Right renal cortex interstitium (tissue), 3 donors: Measurements from ENCODE around the gene BCAR3. TPM values are rescaled to one million over a fixed set of nuclear protein-coding genes. Genes with fewer than 3 reads are reported as not detected.

ENCODE experiments used
- DNase-seq, 3 donors: peaks; one replicate each; pipeline ENCODE4 v3.0.0-alpha.2; 2013; ENCODE audit warnings: low read depth in 3 of 3, low spot score in 2 of 3
- polyA plus RNA-seq, 3 donors: library from polyadenylated mRNA; unstranded; fragments of 120-200 nt; gene quantifications; one replicate each; pipeline ENCODE4 v1.2.1, GENCODE V29; 2013; ENCODE audit not compliant: insufficient read length in 3 of 3

Gene BCAR3
- polyA plus RNA-seq, 3 donors = 24.5 to 26.6 (median 24.5) TPM

GRCh38 chr1:93518516-93518915, 163.1 kb downstream of the BCAR3 start:
- no peak for DNase-seq

GRCh38 chr1:93516164-93516563, 165.5 kb downstream of the BCAR3 start:
- DNase-seq = no peak

Other genes with a start within 250 kb of the BCAR3 start
- 100 to 1,000 TPM; 113 to 123 (median 118) TPM for gene FNBP1L, start 233.7 kb downstream of the BCAR3 start, polyA plus RNA-seq
- gene DNTTIP2, start 197.4 kb upstream of the BCAR3 start, polyA plus RNA-seq = 10 to 100 TPM; 78.2 to 85.6 (median 84.1) TPM
- 10 to 100 TPM; 12.2 to 13.0 (median 12.4) TPM for gene GCLM, start 227.6 kb upstream of the BCAR3 start, polyA plus RNA-seq